DOHH2 (cell line): ENCODE results near the gene FREM2.

Source experiments
- CTCF ChIP-seq: fragments of 200-600 bp; sonication (generic); IDR thresholded peaks from one replicate; pipeline ENCODE4 v1.5.1; 2014; ENCODE audit warnings: antibody characterized with exemption, mild to moderate bottlenecking, low read depth, low read length; ENCODE audit not compliant: poor library complexity, severe bottlenecking
- EZH2phosphoT487 ChIP-seq: fragments of 200-600 bp; sonication (generic); IDR thresholded peaks from 2 replicates; pipeline ENCODE4 v1.6.1; 2017; ENCODE audit warnings: borderline replicate concordance, mild to moderate bottlenecking, antibody characterized with exemption, low read length, moderate library complexity, mixed read lengths

- TF ChIP-seq CTCF (no peak), EZH2phosphoT487 (no peak)
These were observed 188.5 kb downstream of the FREM2 start for GRCh38 chr13:38875186-38875875.
